Skeletal muscle tissue (tissue), 4 donors: ENCODE results near the gene MGA. TPM values are rescaled to one million over a fixed set of nuclear protein-coding genes. Genes with fewer than 3 reads are reported as not detected.

Source experiments
- H3K27ac ChIP-seq: one replicate; pipeline ENCODE4 v1.7.0; 2013; ENCODE audit warnings: mild to moderate bottlenecking, low read depth, low read length, inconsistent platforms
- H3K27me3 ChIP-seq, 3 donors: one replicate each; pipeline ENCODE4 v1.7.0; 2013; ENCODE audit warnings: low read length in 3 of 3; ENCODE audit not compliant: control insufficient read depth in 3 of 3, insufficient read depth in 3 of 3
- H3K36me3 ChIP-seq, 3 donors: one replicate each; pipeline ENCODE4 v1.7.0; 2013; ENCODE audit warnings: low read length in 3 of 3; ENCODE audit not compliant: control insufficient read depth in 3 of 3, insufficient read depth in 3 of 3
- H3K4me1 ChIP-seq, 3 donors: one replicate each; pipeline ENCODE4 v1.7.0; 2013; ENCODE audit warnings: low read length in 3 of 3, mild to moderate bottlenecking in 3 of 3; ENCODE audit not compliant: control insufficient read depth in 3 of 3, insufficient read depth in 3 of 3
- H3K4me3 ChIP-seq, 3 donors: one replicate each; pipeline ENCODE4 v1.7.0; 2013; ENCODE audit warnings: low read length in 3 of 3
- H3K9ac ChIP-seq, 3 donors: one replicate each; pipeline ENCODE4 v1.7.0; 2013; ENCODE audit warnings: low read length in 3 of 3, mild to moderate bottlenecking in 3 of 3, moderate library complexity in 2 of 3, low read depth in 1 of 3
- H3K9me3 ChIP-seq, 3 donors: one replicate each; pipeline ENCODE4 v1.7.0; 2013; ENCODE audit warnings: low read length in 3 of 3; ENCODE audit not compliant: control insufficient read depth in 3 of 3
- total RNA-seq: library from RNA; depleted of rRNA; stranded (reverse); fragments of >200 nt; gene quantifications from one replicate; pipeline ENCODE4 v1.2.3, GENCODE V29; 2014
- donor health status: Osteomylitis.

MGA gene
- total RNA-seq, 1 donor from 2014 or later = 77.2 TPM

GRCh38 chr15:41798607-41799487 lies 138.6 kb downstream of the MGA start:
- H3K9me3 ChIP-seq = no peaks in the 10 kb centered on the region
- H3K4me1 ChIP-seq = peaks cover 5 to 13% (median 6%) of the 10 kb centered on the region in 3 donors
- H3K36me3 ChIP-seq = peaks cover 2 to 9% (median 5%) of the 10 kb centered on the region in 3 donors
- no peak overlapping the region for H3K27ac ChIP-seq
- H3K27me3 ChIP-seq = no peaks in the 10 kb centered on the region
- H3K4me3 ChIP-seq = no peak overlapping the region
- no peak overlapping the region for H3K9ac ChIP-seq

DNA sequence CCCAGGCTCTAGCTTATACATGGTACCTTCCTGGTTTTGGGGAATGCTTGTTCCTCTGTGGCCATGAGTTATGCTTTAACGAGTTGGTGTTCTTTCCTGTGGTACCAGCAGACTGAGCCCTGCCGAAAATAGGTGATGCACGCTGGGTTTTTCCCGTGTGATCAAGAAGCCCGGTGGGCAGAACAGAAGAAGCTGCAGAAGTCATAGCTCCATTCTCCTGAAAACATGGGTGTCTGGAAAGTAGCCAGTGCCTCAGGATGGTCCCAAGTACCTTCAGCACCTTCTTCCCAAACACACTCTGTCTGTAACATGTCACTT lies 139.2 kb downstream of the MGA start:
- Histone ChIP-seq H3K9me3 (no peaks in the 10 kb centered on the region), H3K4me1 (peaks cover 5 to 16% (median 8%) of the 10 kb centered on the region in 3 donors), H3K27ac (no peak overlapping the region), H3K27me3 (no peaks in the 10 kb centered on the region), H3K9ac (no peak overlapping the region), H3K36me3 (peaks cover 2 to 9% (median 5%) of the 10 kb centered on the region in 3 donors), H3K4me3 (no peak overlapping the region)

GRCh38 chr15:41801185-41801584 lies 141.0 kb downstream of the MGA start:
- no peak overlapping the region for H3K4me3 ChIP-seq
- peaks cover 2 to 9% (median 5%) of the 10 kb centered on the region in 3 donors for H3K36me3 ChIP-seq
- H3K9ac ChIP-seq = no peak overlapping the region
- peaks cover under 1 to 18% (median 7%) of the 10 kb centered on the region in 3 donors for H3K4me1 ChIP-seq
- no peaks in the 10 kb centered on the region for H3K9me3 ChIP-seq
- no peak overlapping the region for H3K27ac ChIP-seq
- no peaks in the 10 kb centered on the region for H3K27me3 ChIP-seq

DNA sequence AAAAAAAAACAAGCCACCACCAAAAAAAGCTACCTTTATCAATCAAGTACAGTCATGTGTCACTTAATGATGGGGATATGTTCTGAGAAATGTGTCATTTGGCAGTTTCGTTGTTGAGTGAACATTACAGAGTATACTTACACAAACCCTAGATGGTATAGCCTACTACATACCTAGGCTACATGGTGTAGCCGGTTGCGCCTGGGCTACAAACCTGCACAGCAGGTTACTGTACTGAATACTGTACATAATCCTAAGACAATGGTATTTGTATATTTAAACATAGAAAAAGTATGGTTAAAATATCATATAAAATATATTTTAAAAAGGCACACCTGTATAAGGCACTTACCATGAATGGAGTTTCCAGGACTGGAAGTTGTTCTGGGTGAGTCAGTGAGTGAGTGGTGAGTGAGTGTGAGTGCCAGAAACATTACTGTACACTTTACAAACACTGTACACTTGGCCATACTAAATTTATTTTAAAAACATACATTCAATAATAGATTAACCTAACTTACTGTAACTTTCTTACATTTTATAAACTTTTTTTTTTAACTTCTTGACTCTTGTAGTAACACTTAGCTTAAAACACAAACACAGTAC lies 141.7 kb downstream of the MGA start:
- H3K9me3 ChIP-seq = no peaks in the 10 kb centered on the region
- no peak overlapping the region for H3K4me3 ChIP-seq
- no peak overlapping the region for H3K9ac ChIP-seq
- peaks cover 0 to 12% (median 7%) of the 10 kb centered on the region in 3 donors for H3K4me1 ChIP-seq
- H3K27me3 ChIP-seq = no peaks in the 10 kb centered on the region
- H3K36me3 ChIP-seq = peaks cover 2 to 9% (median 5%) of the 10 kb centered on the region in 3 donors
- H3K27ac ChIP-seq = no peak overlapping the region

- H3K27ac ChIP-seq = no peak overlapping the region
- no peak overlapping the region for H3K9ac ChIP-seq
Observed at GRCh38 chr15:41804361-41804760, 144.2 kb downstream of the MGA start.

GRCh38 chr15:41804916-41805666 lies 144.9 kb downstream of the MGA start:
- Histone ChIP-seq H3K4me1 (peaks cover 0 to 9% (median 4%) of the 10 kb centered on the region in 3 donors), H3K27ac (no peak overlapping the region), H3K27me3 (no peaks in the 10 kb centered on the region), H3K4me3 (no peak overlapping the region), H3K9me3 (no peaks in the 10 kb centered on the region), H3K9ac (peak overlapping the region in 1 of 3 donors; percentile 23), H3K36me3 (peaks cover 2 to 6% (median 5%) of the 10 kb centered on the region in 3 donors)

More at GRCh38 chr15:41804361-41804760, 144.2 kb downstream of the MGA start:
- H3K27me3 ChIP-seq = no peaks in the 10 kb centered on the region
- H3K36me3 ChIP-seq = peaks cover 2 to 9% (median 5%) of the 10 kb centered on the region in 3 donors
- H3K4me1 ChIP-seq = peaks cover 0 to 9% (median 4%) of the 10 kb centered on the region in 3 donors
- H3K9me3 ChIP-seq = no peaks in the 10 kb centered on the region
- no peak overlapping the region for H3K4me3 ChIP-seq

GRCh38 chr15:41805711-41806110 lies 145.5 kb downstream of the MGA start:
- Histone ChIP-seq H3K9ac (no peak overlapping the region), H3K4me1 (peaks cover 0 to 9% (median 4%) of the 10 kb centered on the region in 3 donors), H3K27ac (no peak overlapping the region), H3K27me3 (no peaks in the 10 kb centered on the region), H3K9me3 (no peaks in the 10 kb centered on the region), H3K36me3 (peaks cover 0 to 4% (median 2%) of the 10 kb centered on the region in 3 donors), H3K4me3 (no peak overlapping the region)

- H3K27ac ChIP-seq = no peak overlapping the region
Observed at GRCh38 chr15:41806291-41807181, 146.3 kb downstream of the MGA start.

DNA sequence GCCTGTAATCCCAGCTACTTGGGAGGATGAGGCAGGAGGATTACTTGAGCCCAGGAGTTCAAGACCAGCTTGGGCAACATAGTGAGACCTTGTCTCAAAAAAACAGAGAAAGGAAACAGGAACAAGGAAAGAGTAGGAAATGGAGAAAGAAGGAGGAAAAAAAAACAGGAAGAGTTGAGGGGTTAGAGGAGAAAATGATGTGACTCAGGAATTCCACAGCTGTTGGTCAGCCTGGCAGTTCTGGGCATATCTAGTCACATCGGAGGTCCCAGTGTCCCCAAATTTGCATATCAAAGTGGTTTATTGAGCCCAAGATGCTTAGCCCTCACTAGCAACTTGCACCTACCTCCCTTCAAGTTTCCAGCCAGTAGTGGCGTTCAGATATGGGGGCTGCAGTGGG lies 148.9 kb downstream of the MGA start:
- Histone ChIP-seq H3K4me3 (no peak overlapping the region), H3K36me3 (peaks cover 13 to 19% (median 15%) of the 10 kb centered on the region in 3 donors), H3K9me3 (no peaks in the 10 kb centered on the region), H3K9ac (no peak overlapping the region), H3K4me1 (peaks cover 0 to 15% (median 6%) of the 10 kb centered on the region in 3 donors), H3K27me3 (no peaks in the 10 kb centered on the region), H3K27ac (no peak overlapping the region)

More at GRCh38 chr15:41806291-41807181, 146.3 kb downstream of the MGA start:
- no peak overlapping the region for H3K4me3 ChIP-seq
- H3K36me3 ChIP-seq = peaks cover 0 to 2% (median 0%) of the 10 kb centered on the region in 3 donors
- H3K9me3 ChIP-seq = no peaks in the 10 kb centered on the region
- H3K27me3 ChIP-seq = no peaks in the 10 kb centered on the region
- no peak overlapping the region for H3K9ac ChIP-seq
- H3K4me1 ChIP-seq = peaks cover 0 to 14% (median 6%) of the 10 kb centered on the region in 3 donors
